Sigmoid colon (tissue), 7 donors: ENCODE measurements around the gene NCKAP5. TPM values are rescaled to one million over a fixed set of nuclear protein-coding genes. Genes with fewer than 3 reads are reported as not detected.

Source experiments
- DNase-seq: peaks from one replicate; pipeline ENCODE4 v3.0.0-alpha.2; 2019
- H3K27ac ChIP-seq, 4 donors: fragments of 200-600 bp; sonication (generic); one replicate each; pipeline ENCODE4 v1.5.1; 2016 to 2019; ENCODE audit warnings: mild to moderate bottlenecking in 1 of 4
- H3K27me3 ChIP-seq, 3 donors: fragments of 200-600 bp; sonication (generic); one replicate each; pipeline ENCODE4 v1.5.1; 2019; ENCODE audit warnings: mild to moderate bottlenecking in 1 of 3
- H3K36me3 ChIP-seq, 4 donors: fragments of 200-600 bp; sonication (generic); one replicate each; pipeline ENCODE4 v1.5.1; 2016 to 2019
- H3K4me1 ChIP-seq, 4 donors: fragments of 200-600 bp; sonication (generic); one replicate each; pipeline ENCODE4 v1.5.1; 2017 to 2019
- H3K4me3 ChIP-seq, 4 donors: fragments of 200-600 bp; sonication (generic); one replicate each; pipeline ENCODE4 v1.5.1; 2017 to 2019; ENCODE audit warnings: mild to moderate bottlenecking in 2 of 4, moderate library complexity in 1 of 4
- H3K9me3 ChIP-seq, 4 donors: fragments of 200-600 bp in 3 of 4; sonication (generic) in 3 of 4; one replicate each; pipeline versions ENCODE4 v1.5.1 to v1.6.1; 2013 to 2019
- CTCF ChIP-seq, 4 experiments: fragments of 450-650 bp in 3 of 4; fragments of 200-600 bp in 1 of 4; IDR thresholded peaks; one replicate each; pipeline ENCODE4 v1.5.1; 2016 to 2019; ENCODE audit warnings: antibody characterized with exemption in 4 of 4, mild to moderate bottlenecking in 3 of 4, moderate library complexity in 2 of 4
- EP300 ChIP-seq, 4 donors: sonication (generic); formaldehyde crosslinking; IDR thresholded peaks; one replicate each; pipeline ENCODE4 v1.6.1; 2017; ENCODE audit warnings: antibody characterized with exemption in 4 of 4
- POLR2A ChIP-seq, 2 donors: fragments of 450-650 bp; IDR thresholded peaks; one replicate each; pipeline ENCODE4 v1.6.1; 2016; ENCODE audit warnings: antibody characterized with exemption in 2 of 2, mild to moderate bottlenecking in 2 of 2, moderate library complexity in 2 of 2
- POLR2AphosphoS5 ChIP-seq, 4 donors: sonication (generic); formaldehyde crosslinking; IDR thresholded peaks; one replicate each; pipeline ENCODE4 v1.6.1; 2017; ENCODE audit warnings: antibody characterized with exemption in 4 of 4
- WGBS, 2 donors: extraction: QIAGEN DNeasy Blood & Tissue Kit; methylation state at CpG; one replicate each; pipeline ENCODE4 v1.1.7; 2013; 5-methylcytosine and 5-hydroxymethylcytosine counted together
- intact Hi-C: fragments of 100-400 bp; cut with DNase I; formaldehyde crosslinking; loops from one replicate; pipeline ENCODE4 v1.15.1; 2023
- polyA plus RNA-seq, 3 donors: library from polyadenylated mRNA; stranded (reverse); fragments of 200-250 nt; gene quantifications; one replicate each; pipeline ENCODE4 v1.2.3, GENCODE V29; 2013
- total RNA-seq, 4 donors: library from RNA; depleted of rRNA; stranded (reverse); fragments of >200 nt; gene quantifications; one replicate each; pipeline ENCODE4 v1.1.0, GENCODE V29; 2016
- donor health status: healthy with polysubstance abuse.
- donor health status: Bipolar disorder and iron deficiency.
- donor health status: healthy.

Gene NCKAP5
- total and polyA plus RNA-seq, 7 donors: under 0.01 to 3.7 (median 0.60) TPM

GRCh38 chr2:132909427-132909826, 658.8 kb downstream of the NCKAP5 start:
- TF ChIP-seq POLR2A (IDR thresholded peaks at IDR 0.05): no peak
- no peak for TF ChIP-seq POLR2AphosphoS5 (IDR thresholded peaks at IDR 0.05)
- no peak for TF ChIP-seq EP300 (IDR thresholded peaks at IDR 0.05)
- TF ChIP-seq CTCF (IDR thresholded peaks at IDR 0.05): no peak
- Histone ChIP-seq H3K36me3 (no peaks in the 10 kb centered on the region), H3K27ac (no peak overlapping the region), H3K4me3 (no peak overlapping the region), H3K4me1 (no peaks in the 10 kb centered on the region), H3K9me3 (peaks cover 0 to 2% (median 0%) of the 10 kb centered on the region in 4 donors), H3K27me3 (no peaks in the 10 kb centered on the region)
- no peak for DNase-seq
- intact Hi-C loops: no loop called here
- WGBS, 2 donors: 92 to 95% methylated on average over 2 of the region's 2 CpGs

DNA sequence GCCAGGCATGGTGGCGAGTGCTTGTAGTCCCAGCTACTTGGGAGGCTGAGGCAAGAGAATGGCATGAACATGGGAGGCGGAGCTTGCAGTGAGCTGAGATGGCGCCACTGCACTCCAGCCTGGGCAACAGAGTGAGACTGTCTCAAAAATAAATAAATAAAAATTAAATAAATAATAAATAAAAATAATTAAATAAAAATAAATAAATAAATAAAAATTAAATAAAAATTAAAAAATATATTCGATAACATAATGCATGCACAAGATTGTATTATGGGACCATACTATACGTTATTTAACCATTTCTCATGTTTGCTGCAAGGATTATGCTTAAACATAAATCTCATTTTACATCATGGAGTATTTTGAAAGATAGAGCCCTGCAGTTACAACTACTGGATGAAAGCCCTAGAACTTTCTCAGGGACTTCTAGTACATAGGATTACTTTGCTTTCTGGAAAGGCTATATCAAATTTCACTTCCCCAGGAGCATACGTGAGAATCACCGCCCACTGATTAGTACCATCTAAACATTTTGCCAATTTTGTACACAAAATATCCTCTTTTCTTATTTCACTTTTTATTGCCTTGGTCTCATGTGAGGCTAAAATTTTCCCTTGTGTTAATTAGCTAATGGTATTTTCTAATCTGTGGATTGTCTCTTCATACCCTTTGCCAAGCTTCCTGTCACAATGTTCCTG, 664.0 kb downstream of the NCKAP5 start:
- DNase-seq: no peak
- H3K4me3 ChIP-seq: no peak overlapping the region
- no peak overlapping the region for H3K27ac ChIP-seq
- H3K9me3 ChIP-seq: no peaks in the 10 kb centered on the region
- H3K27me3 ChIP-seq: no peaks in the 10 kb centered on the region
- no peaks in the 10 kb centered on the region for H3K36me3 ChIP-seq
- TF ChIP-seq EP300 (IDR thresholded peaks at IDR 0.05): no peak
- no peak for TF ChIP-seq POLR2A (IDR thresholded peaks at IDR 0.05)
- no peak for TF ChIP-seq POLR2AphosphoS5 (IDR thresholded peaks at IDR 0.05)
- TF ChIP-seq CTCF (IDR thresholded peaks at IDR 0.05): no peak
- no peaks in the 10 kb centered on the region for H3K4me1 ChIP-seq
- intact Hi-C loops: no loop called here
- 85 to 95% methylated on average over 7 of the region's 7 CpGs for WGBS, 2 donors

GRCh38 chr2:132902626-132903025, 665.6 kb downstream of the NCKAP5 start:
- WGBS, 2 donors: 94% methylated on average over 4 of the region's 4 CpGs
- no peak overlapping the region for H3K27ac ChIP-seq
- H3K4me3 ChIP-seq: no peak overlapping the region
- TF ChIP-seq POLR2AphosphoS5 (IDR thresholded peaks at IDR 0.05) (no peak), CTCF (IDR thresholded peaks at IDR 0.05) (no peak), POLR2A (IDR thresholded peaks at IDR 0.05) (no peak), EP300 (IDR thresholded peaks at IDR 0.05) (no peak)
- H3K4me1 ChIP-seq: no peaks in the 10 kb centered on the region
- H3K36me3 ChIP-seq: no peaks in the 10 kb centered on the region
- no peak for DNase-seq
- intact Hi-C loops: no loop called here
- no peaks in the 10 kb centered on the region for H3K27me3 ChIP-seq
- no peaks in the 10 kb centered on the region for H3K9me3 ChIP-seq

- TF ChIP-seq CTCF (IDR thresholded peaks at IDR 0.05) (no peak), POLR2A (IDR thresholded peaks at IDR 0.05) (no peak), EP300 (IDR thresholded peaks at IDR 0.05) (no peak), POLR2AphosphoS5 (IDR thresholded peaks at IDR 0.05) (no peak)
- DNase-seq: no peak
- no peaks in the 10 kb centered on the region for H3K4me1 ChIP-seq
- H3K36me3 ChIP-seq: no peaks in the 10 kb centered on the region
- H3K4me3 ChIP-seq: no peak overlapping the region
- no peak overlapping the region for H3K27ac ChIP-seq
- intact Hi-C loops: no loop called here
- no peaks in the 10 kb centered on the region for H3K9me3 ChIP-seq
- no peaks in the 10 kb centered on the region for H3K27me3 ChIP-seq
Observed at GRCh38 chr2:132901661-132902060, 666.6 kb downstream of the NCKAP5 start.

GRCh38 chr2:132897111-132897510, 671.2 kb downstream of the NCKAP5 start:
- no peak overlapping the region for H3K27ac ChIP-seq
- no peak for DNase-seq
- no peaks in the 10 kb centered on the region for H3K27me3 ChIP-seq
- H3K36me3 ChIP-seq: no peaks in the 10 kb centered on the region
- no peak overlapping the region for H3K4me3 ChIP-seq
- H3K4me1 ChIP-seq: no peaks in the 10 kb centered on the region
- intact Hi-C loops: no loop called here
- no peak for TF ChIP-seq EP300 (IDR thresholded peaks at IDR 0.05)
- TF ChIP-seq CTCF (IDR thresholded peaks at IDR 0.05): no peak
- TF ChIP-seq POLR2A (IDR thresholded peaks at IDR 0.05): no peak
- TF ChIP-seq POLR2AphosphoS5 (IDR thresholded peaks at IDR 0.05): no peak
- 81 to 92% methylated on average over 2 of the region's 2 CpGs for WGBS, 2 donors
- H3K9me3 ChIP-seq: no peaks in the 10 kb centered on the region
